Astrocyte of the spinal cord (primary cell): ENCODE results near the gene NUF2.
A peak's percentile ranks its signal among the peaks of the same experiment; 100 is the strongest.

Source experiments
- DNase-seq: peaks from one replicate; pipeline ENCODE4 v3.0.0; 2011; ENCODE audit warnings: low read depth, low spot score
- H3K4me3 ChIP-seq: 2 replicates; pipeline ENCODE4 v1.5.1; 2011; ENCODE audit warnings: low read depth, mild to moderate bottlenecking, low read length, moderate library complexity
- in situ Hi-C: cut with HindIII; loops from 2 replicates; pipeline ENCODE4 v1.10.0; 2017; ENCODE audit warnings: low sequenced_read_pairs
- TF ChIP-seq, protein P1 (sequence below): IDR thresholded peaks from 2 replicates; pipeline ENCODE4 v1.5.1; 2012; ENCODE audit warnings: low read depth, mild to moderate bottlenecking, low read length, inconsistent platforms

Gene NUF2

DNA sequence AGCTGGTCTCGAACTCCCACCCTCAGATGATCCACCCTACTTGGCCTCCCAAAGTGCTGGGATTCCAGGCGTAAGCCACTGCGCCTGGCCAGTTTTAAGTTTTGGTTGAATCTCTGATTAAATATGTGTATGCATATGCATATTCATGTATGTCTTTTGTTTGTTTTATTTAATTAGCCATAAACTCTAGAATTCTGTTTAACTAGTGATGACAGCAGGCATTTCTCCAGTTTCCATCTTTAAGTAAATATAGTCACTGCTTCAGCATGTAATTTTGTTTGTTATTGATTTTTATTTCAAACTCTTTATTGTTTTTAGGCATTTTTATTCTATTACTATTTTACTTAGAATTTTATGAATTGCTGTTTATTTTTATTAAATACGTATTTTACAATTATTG is 58.0 kb downstream of the NUF2 start:
- in situ Hi-C loops: no loop called here
- no peak overlapping the region for H3K4me3 ChIP-seq
- TF ChIP-seq, protein P1, sequence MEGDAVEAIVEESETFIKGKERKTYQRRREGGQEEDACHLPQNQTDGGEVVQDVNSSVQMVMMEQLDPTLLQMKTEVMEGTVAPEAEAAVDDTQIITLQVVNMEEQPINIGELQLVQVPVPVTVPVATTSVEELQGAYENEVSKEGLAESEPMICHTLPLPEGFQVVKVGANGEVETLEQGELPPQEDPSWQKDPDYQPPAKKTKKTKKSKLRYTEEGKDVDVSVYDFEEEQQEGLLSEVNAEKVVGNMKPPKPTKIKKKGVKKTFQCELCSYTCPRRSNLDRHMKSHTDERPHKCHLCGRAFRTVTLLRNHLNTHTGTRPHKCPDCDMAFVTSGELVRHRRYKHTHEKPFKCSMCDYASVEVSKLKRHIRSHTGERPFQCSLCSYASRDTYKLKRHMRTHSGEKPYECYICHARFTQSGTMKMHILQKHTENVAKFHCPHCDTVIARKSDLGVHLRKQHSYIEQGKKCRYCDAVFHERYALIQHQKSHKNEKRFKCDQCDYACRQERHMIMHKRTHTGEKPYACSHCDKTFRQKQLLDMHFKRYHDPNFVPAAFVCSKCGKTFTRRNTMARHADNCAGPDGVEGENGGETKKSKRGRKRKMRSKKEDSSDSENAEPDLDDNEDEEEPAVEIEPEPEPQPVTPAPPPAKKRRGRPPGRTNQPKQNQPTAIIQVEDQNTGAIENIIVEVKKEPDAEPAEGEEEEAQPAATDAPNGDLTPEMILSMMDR: no peak
- DNase-seq: no peak

DNA sequence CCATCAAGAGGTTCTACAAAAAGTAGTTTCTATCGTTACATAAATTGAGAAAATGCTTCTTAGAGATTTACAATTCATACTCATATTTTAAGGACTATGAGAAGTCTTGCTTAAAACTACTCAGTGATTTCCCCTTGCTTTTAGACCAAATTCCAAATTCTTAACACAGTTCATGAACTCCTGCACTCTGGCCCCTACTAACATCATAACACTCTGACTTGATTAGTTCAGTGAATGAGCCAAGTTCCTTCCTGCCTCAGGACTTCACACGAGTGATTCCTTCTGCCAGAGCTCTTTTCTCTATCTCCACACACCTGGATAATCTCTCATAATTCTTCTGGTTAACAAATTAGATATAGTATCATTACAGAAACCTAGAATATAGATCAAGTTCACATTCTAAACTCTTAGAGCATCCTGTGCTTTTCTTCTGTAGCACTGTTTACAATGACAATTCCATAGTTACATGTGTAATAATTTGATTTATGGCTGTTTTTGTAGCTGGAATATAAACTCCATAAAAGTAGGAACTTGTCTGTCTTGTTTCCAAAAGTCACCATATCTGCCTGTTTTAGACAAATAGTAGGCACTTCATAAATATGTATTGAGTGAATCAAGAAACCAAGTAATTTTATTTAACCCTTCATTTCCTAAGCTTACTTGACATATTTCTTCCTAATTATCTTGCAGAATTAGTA is 59.9 kb downstream of the NUF2 start:
- no peak for DNase-seq
- in situ Hi-C loops: no loop called here
- H3K4me3 ChIP-seq: no peak overlapping the region
- TF ChIP-seq, protein P1: no peak

DNA sequence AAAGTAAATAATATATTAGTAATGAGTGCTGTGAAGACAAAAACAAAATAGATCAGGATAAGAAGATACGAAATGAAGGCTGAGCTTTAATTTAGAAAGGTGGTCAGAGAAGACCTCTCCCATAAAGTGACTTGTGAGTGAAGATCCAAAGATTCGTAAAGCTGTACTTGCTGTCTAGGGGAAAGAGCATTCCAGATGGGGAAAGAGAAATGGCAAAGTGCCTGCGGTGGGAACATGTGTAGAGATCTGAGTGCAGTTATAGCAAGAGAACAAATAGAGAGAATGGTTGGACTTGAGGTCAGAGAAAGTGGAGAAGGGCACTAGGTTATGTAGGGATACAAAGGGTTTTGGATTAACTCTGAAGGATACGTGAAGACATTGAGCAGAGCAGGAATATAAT is 60.6 kb downstream of the NUF2 start:
- TF ChIP-seq, protein P1: no peak
- in situ Hi-C loops: no loop called here
- no peak for DNase-seq
- no peak overlapping the region for H3K4me3 ChIP-seq

DNA sequence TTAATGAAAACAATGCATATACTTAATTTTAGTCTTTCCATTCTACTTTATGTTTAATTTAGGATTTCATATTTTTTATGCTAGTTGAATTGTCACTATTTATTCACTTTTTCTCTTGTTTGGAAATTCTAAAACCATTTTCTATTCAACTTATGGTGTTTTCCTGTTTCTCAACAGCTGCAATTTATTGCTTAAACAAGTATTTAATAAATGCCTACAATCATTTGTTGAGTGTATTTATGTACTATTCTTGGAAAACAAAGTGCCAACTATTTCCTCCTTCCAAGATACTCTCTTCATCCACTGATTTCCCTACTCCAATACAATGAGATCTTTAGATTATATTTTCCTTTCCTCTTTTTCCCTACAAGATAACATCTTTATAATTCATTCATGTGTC is 65.4 kb downstream of the NUF2 start:
- H3K4me3 ChIP-seq: no peak overlapping the region
- no peak for DNase-seq
- in situ Hi-C loops: no loop called here
- TF ChIP-seq, protein P1: no peak

DNA sequence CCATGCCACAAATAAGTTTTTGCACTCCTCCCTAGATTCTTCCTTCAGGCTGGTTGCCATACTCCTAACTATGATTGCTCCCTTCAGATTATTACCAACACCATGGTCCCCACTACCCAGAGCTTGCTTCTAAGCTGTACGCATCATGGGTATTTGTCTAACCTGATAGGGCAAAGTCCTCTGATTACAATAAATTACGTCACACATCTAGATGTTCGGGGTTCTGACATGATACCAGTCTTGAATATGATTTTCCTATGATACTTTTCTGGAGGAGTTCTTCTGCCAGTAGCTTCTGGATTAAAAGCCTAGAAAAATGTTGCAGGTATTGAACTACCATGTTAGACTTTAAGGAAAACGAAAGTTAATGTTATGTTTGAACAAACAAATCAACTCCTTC is 67.2 kb downstream of the NUF2 start:
- TF ChIP-seq, protein P1: no peak
- in situ Hi-C loops: no loop called here
- H3K4me3 ChIP-seq: no peak overlapping the region
- no peak for DNase-seq

DNA sequence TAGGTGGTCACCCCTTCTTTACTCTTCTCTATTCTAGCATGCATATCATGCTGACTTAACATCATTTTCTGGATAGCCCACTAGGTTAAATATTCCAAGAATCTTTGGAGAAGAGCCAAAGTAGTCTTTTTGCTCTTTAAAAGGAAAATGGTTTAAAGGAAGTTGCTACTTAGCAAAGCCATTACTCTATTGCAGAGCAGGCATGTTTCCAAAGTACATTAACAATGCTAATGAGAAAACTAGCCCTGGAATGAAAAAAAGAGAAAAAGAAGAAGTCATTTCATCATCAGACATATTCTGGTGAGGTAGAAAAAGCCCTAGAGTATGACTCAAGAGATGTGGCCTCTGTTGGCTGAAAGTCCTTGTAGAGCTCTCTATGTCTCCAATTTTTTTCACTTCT is 74.0 kb downstream of the NUF2 start:
- DNase-seq: peak; percentile 10
- H3K4me3 ChIP-seq: no peak overlapping the region
- in situ Hi-C loops: no loop called here
- TF ChIP-seq, protein P1: no peak
